WTC11 (cell line): ENCODE data around the gene APBB1.
"Not testable (repeated sequence)": the region's sequence is repeated elsewhere in the genome, so short reads cannot be mapped to it uniquely, and the experiment has no call there.

Experiments used
- ARID4B ChIP-seq: sonication (generic); formaldehyde crosslinking; IDR thresholded peaks from 2 replicates; pipeline ENCODE4 v1.8.0; 2023; ENCODE audit warnings: missing genetic modification reagents, mild to moderate bottlenecking, borderline replicate concordance
- CTCF ChIP-seq: fragments of 200-600 bp; IDR thresholded peaks from 2 replicates; pipeline ENCODE4 v1.8.0; 2022; ENCODE audit warnings: antibody characterized with exemption
- NR2C2 ChIP-seq: sonication (generic); formaldehyde crosslinking; IDR thresholded peaks from 2 replicates; pipeline ENCODE4 v1.8.0; 2022; ENCODE audit warnings: mild to moderate bottlenecking, missing genetic modification reagents

GRCh38 chr11:6392251-6392650 lies 26.6 kb downstream of the APBB1 start:
- not testable (repeated sequence) for TF ChIP-seq NR2C2 (CRISPR knock-in tag); CTCF; ARID4B (CRISPR knock-in tag)
